ENCODE results near the gene RNF220. TPM values are rescaled to one million over a fixed set of nuclear protein-coding genes. Genes with fewer than 3 reads are reported as not detected.

Gene RNF220
- total RNA-seq, 1 donor from 2014 or later: 47.1 TPM

- no peaks in the 10 kb centered on the region for H4K20me1 ChIP-seq (ENCODE audit: insufficient read depth, low read length)
- DNase-seq (ENCODE audit: low read depth): no peak
- no peaks in the 10 kb centered on the region for H3K36me3 ChIP-seq (ENCODE audit: insufficient read depth, low read length)
- H3K9ac ChIP-seq (ENCODE audit: low read length): no peak overlapping the region
- FAIRE-seq: no peak
- no peak overlapping the region for H3K4me3 ChIP-seq (ENCODE audit: insufficient read depth, low read depth, low read length)
- no peaks in the 10 kb centered on the region for H3K9me3 Mint-ChIP-seq (ENCODE audit: unreplicated experiment)
- TF ChIP-seq, protein P1, sequence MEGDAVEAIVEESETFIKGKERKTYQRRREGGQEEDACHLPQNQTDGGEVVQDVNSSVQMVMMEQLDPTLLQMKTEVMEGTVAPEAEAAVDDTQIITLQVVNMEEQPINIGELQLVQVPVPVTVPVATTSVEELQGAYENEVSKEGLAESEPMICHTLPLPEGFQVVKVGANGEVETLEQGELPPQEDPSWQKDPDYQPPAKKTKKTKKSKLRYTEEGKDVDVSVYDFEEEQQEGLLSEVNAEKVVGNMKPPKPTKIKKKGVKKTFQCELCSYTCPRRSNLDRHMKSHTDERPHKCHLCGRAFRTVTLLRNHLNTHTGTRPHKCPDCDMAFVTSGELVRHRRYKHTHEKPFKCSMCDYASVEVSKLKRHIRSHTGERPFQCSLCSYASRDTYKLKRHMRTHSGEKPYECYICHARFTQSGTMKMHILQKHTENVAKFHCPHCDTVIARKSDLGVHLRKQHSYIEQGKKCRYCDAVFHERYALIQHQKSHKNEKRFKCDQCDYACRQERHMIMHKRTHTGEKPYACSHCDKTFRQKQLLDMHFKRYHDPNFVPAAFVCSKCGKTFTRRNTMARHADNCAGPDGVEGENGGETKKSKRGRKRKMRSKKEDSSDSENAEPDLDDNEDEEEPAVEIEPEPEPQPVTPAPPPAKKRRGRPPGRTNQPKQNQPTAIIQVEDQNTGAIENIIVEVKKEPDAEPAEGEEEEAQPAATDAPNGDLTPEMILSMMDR (IDR thresholded peaks at IDR 0.05; ENCODE audit: insufficient read depth, low read depth, low read length): no peak
- TF ChIP-seq EZH2 (IDR thresholded peaks at IDR 0.05; ENCODE audit: insufficient read depth, low read length): no peak
- H3K27ac ChIP-seq (ENCODE audit: low read depth, low read length): no peak overlapping the region
- no peaks in the 10 kb centered on the region for H3K79me2 ChIP-seq (ENCODE audit: insufficient read depth, low read length)
- peaks cover 25% of the 10 kb centered on the region for H3K27me3 Mint-ChIP-seq (ENCODE audit: low read depth, unreplicated experiment)
- H3K4me1 ChIP-seq (ENCODE audit: insufficient read depth, low read length): no peaks in the 10 kb centered on the region
- H3K27me3 ChIP-seq (ENCODE audit: insufficient read depth, low read length): peaks cover 25% of the 10 kb centered on the region
- H2AFZ ChIP-seq (ENCODE audit: low read depth, low read length): no peak overlapping the region
- H3K36me3 Mint-ChIP-seq (ENCODE audit: low read depth, unreplicated experiment): peaks cover 3% of the 10 kb centered on the region
- H3K4me3 Mint-ChIP-seq (ENCODE audit: unreplicated experiment): no peak overlapping the region
- no peak overlapping the region for H3K27ac Mint-ChIP-seq (ENCODE audit: unreplicated experiment)
- H3K4me2 ChIP-seq (ENCODE audit: low read length): no peak overlapping the region
- H3K9me3 ChIP-seq (ENCODE audit: insufficient read depth, low read depth, low read length): no peaks in the 10 kb centered on the region
- no peaks in the 10 kb centered on the region for H3K4me1 Mint-ChIP-seq (ENCODE audit: low read depth, unreplicated experiment)
These were observed 179.1 kb downstream of the RNF220 start for GRCh38 chr1:44584167-44584566.

DNA sequence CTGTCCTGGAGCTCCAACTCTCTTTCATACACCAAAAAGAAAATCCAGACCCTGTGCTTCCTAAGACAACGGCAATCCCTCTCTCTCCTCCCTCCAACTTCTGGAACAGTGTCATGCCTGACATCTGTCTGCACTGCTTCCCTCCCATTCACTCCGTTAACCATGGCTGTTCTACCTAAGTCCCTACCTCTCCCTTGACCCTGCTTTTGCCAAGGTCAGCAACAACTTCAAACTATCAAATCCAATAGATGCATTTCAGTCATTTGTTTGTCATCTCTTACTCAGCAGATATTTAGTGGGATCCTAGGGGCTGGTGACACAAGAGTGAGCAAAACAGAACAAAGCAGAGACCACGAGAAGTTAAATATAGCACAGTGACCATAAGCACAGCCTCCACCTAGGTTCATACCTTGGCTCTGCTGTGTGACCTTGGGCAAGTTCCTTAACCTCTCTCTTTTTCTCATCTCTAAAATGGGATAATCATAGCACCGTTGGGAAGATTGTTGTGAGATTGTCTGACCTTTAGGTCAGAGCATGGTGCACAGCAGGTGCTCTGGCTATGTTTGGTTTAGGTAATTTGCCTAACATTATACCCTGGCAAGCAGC lies 180.4 kb downstream of the RNF220 start:
- no peak overlapping the region for H3K4me2 ChIP-seq (ENCODE audit: low read length)
- H3K4me1 ChIP-seq (ENCODE audit: insufficient read depth, low read length): no peaks in the 10 kb centered on the region
- H4K20me1 ChIP-seq (ENCODE audit: insufficient read depth, low read length): no peaks in the 10 kb centered on the region
- peaks cover 29% of the 10 kb centered on the region for H3K27me3 Mint-ChIP-seq (ENCODE audit: low read depth, unreplicated experiment)
- H3K36me3 Mint-ChIP-seq (ENCODE audit: low read depth, unreplicated experiment): peaks cover 3% of the 10 kb centered on the region
- no peak overlapping the region for H2AFZ ChIP-seq (ENCODE audit: low read depth, low read length)
- DNase-seq (ENCODE audit: low read depth): no peak
- no peaks in the 10 kb centered on the region for H3K36me3 ChIP-seq (ENCODE audit: insufficient read depth, low read length)
- no peaks in the 10 kb centered on the region for H3K79me2 ChIP-seq (ENCODE audit: insufficient read depth, low read length)
- no peak overlapping the region for H3K4me3 ChIP-seq (ENCODE audit: insufficient read depth, low read depth, low read length)
- no peaks in the 10 kb centered on the region for H3K4me1 Mint-ChIP-seq (ENCODE audit: low read depth, unreplicated experiment)
- FAIRE-seq: no peak
- H3K4me3 Mint-ChIP-seq (ENCODE audit: unreplicated experiment): no peak overlapping the region
- H3K27ac Mint-ChIP-seq (ENCODE audit: unreplicated experiment): no peak overlapping the region
- peaks cover 25% of the 10 kb centered on the region for H3K27me3 ChIP-seq (ENCODE audit: insufficient read depth, low read length)
- H3K9me3 Mint-ChIP-seq (ENCODE audit: unreplicated experiment): no peaks in the 10 kb centered on the region
- no peaks in the 10 kb centered on the region for H3K9me3 ChIP-seq (ENCODE audit: insufficient read depth, low read depth, low read length)
- TF ChIP-seq, protein P1 (IDR thresholded peaks at IDR 0.05; ENCODE audit: insufficient read depth, low read depth, low read length): no peak
- no peak for TF ChIP-seq EZH2 (IDR thresholded peaks at IDR 0.05; ENCODE audit: insufficient read depth, low read length)
- no peak overlapping the region for H3K9ac ChIP-seq (ENCODE audit: low read length)
- H3K27ac ChIP-seq (ENCODE audit: low read depth, low read length): no peak overlapping the region

GRCh38 chr1:44587796-44588460 lies 182.9 kb downstream of the RNF220 start:
- FAIRE-seq: no peak
- H3K27me3 Mint-ChIP-seq (ENCODE audit: low read depth, unreplicated experiment): peaks cover 20% of the 10 kb centered on the region
- H3K27me3 ChIP-seq (ENCODE audit: insufficient read depth, low read length): peaks cover 25% of the 10 kb centered on the region

More at GRCh38 chr1:44587796-44588460, 182.9 kb downstream of the RNF220 start:
- peaks cover 2% of the 10 kb centered on the region for H3K9me3 Mint-ChIP-seq (ENCODE audit: unreplicated experiment)
- Histone ChIP-seq H3K4me3 (ENCODE audit: insufficient read depth, low read depth, low read length) (no peak overlapping the region), H3K36me3 (ENCODE audit: insufficient read depth, low read length) (no peaks in the 10 kb centered on the region), H3K9me3 (ENCODE audit: insufficient read depth, low read depth, low read length) (no peaks in the 10 kb centered on the region), H3K4me2 (ENCODE audit: low read length) (no peak overlapping the region), H3K9ac (ENCODE audit: low read length) (no peak overlapping the region), H3K4me1 (ENCODE audit: insufficient read depth, low read length) (no peaks in the 10 kb centered on the region), H4K20me1 (ENCODE audit: insufficient read depth, low read length) (no peaks in the 10 kb centered on the region), H3K27ac (ENCODE audit: low read depth, low read length) (no peak overlapping the region), H2AFZ (ENCODE audit: low read depth, low read length) (no peak overlapping the region), H3K79me2 (ENCODE audit: insufficient read depth, low read length) (no peaks in the 10 kb centered on the region)
- no peaks in the 10 kb centered on the region for H3K36me3 Mint-ChIP-seq (ENCODE audit: low read depth, unreplicated experiment)
- no peak for TF ChIP-seq EZH2 (IDR thresholded peaks at IDR 0.05; ENCODE audit: insufficient read depth, low read length)
- TF ChIP-seq, protein P1 (IDR thresholded peaks at IDR 0.05; ENCODE audit: insufficient read depth, low read depth, low read length): no peak
- H3K4me3 Mint-ChIP-seq (ENCODE audit: unreplicated experiment): no peak overlapping the region
- DNase-seq (ENCODE audit: low read depth): no peak
- H3K27ac Mint-ChIP-seq (ENCODE audit: unreplicated experiment): no peak overlapping the region
- H3K4me1 Mint-ChIP-seq (ENCODE audit: low read depth, unreplicated experiment): peaks cover 4% of the 10 kb centered on the region

All from astrocyte (in vitro differentiated cells and primary cell).